HAP-1 (cell line): Measurements from ENCODE around the gene HUS1.
A peak's percentile ranks its signal among the peaks of the same experiment; 100 is the strongest.

Experiments
- DNase-seq, 2 experiments: peaks; one replicate each; pipeline ENCODE4 v3.0.0-alpha.2; 2016 to 2020; ENCODE audit warnings: low spot score in 2 of 2
- H3K27me3 ChIP-seq: fragments of 250-450 bp; sonication (Bioruptor Pico); 2 replicates; pipeline ENCODE4 v1.5.1; 2020; ENCODE audit warnings: low read depth, mild to moderate bottlenecking, moderate library complexity
- H3K36me3 ChIP-seq: fragments of 250-450 bp; sonication (Bioruptor Pico); replicated peaks from 2 replicates; pipeline ENCODE4 v1.5.1; 2020; ENCODE audit warnings: mild to moderate bottlenecking
- H3K4me1 ChIP-seq: fragments of 250-450 bp; sonication (Bioruptor Pico); 2 replicates; pipeline ENCODE4 v1.5.1; 2020; ENCODE audit warnings: mild to moderate bottlenecking
- H3K4me3 ChIP-seq: fragments of 250-450 bp; sonication (Bioruptor Pico); 2 replicates; pipeline ENCODE4 v1.5.1; 2020; ENCODE audit warnings: mild to moderate bottlenecking, moderate library complexity
- H3K9me3 ChIP-seq: fragments of 250-450 bp; sonication (Bioruptor Pico); 2 replicates; pipeline ENCODE4 v1.5.1; 2020; ENCODE audit warnings: mild to moderate bottlenecking, moderate library complexity
- in situ Hi-C: fragments of 300-500 bp; cut with MboI; formaldehyde crosslinking; loops from 3 replicates; pipeline ENCODE4 v1.14.3; 2020; ENCODE audit warnings: low sequenced_read_pairs, inconsistent platforms, mixed read lengths

The HUS1 gene

DNA sequence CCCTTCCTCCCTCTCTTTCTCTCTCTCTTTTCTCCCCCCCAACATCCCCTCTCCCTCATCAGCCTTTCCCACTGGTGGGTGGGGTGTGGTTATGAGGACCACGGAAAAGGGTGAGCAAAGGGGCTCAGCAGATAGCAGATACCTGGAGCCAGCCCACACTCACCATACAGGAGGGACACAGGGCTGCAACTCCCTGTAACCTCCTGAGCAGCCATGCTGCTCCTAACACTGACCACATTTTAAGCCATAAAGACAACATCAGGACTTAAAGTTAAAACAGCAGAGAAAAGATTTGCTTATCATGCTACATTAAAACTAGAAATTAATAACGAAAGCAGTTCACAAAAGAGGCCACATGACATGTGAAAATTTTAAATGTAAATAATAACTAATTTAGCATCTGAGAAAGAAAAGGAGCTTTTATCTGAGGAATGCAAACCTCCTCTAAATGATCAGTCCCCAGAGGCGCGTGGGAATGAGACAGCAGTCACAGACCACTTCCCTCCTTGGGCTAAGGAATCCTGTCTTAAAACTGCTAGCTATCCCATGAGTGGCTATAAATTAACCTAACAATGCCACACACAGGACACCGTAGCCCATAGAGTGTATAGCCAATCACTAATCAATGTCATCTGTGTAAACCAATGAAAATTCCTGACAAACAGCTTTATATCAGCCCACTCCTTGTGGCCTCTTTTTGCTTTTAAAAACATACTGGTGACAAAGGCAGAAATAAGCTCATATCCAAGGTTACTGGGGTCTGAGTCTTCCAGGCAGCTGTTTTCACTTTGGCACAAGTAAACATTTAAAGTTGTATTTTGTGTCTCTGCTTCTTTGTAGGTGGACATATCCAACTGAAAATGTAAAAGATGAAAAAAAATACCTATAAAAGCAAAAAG is 64.4 kb downstream of the HUS1 start:
- Histone ChIP-seq H3K36me3 (no peaks in the 10 kb centered on the region), H3K27me3 (no peaks in the 10 kb centered on the region), H3K4me1 (peaks cover 31% of the 10 kb centered on the region), H3K4me3 (no peak overlapping the region), H3K9me3 (no peaks in the 10 kb centered on the region)
- in situ Hi-C loops, result no loop called here
- DNase-seq, result peak; percentile 54 to 55
